Measurements from ENCODE around the gene DLG4.

GRCh38 chr17:7259555-7259889 lies 39.9 kb upstream of the DLG4 start:
- TF ChIP-seq, protein P1, sequence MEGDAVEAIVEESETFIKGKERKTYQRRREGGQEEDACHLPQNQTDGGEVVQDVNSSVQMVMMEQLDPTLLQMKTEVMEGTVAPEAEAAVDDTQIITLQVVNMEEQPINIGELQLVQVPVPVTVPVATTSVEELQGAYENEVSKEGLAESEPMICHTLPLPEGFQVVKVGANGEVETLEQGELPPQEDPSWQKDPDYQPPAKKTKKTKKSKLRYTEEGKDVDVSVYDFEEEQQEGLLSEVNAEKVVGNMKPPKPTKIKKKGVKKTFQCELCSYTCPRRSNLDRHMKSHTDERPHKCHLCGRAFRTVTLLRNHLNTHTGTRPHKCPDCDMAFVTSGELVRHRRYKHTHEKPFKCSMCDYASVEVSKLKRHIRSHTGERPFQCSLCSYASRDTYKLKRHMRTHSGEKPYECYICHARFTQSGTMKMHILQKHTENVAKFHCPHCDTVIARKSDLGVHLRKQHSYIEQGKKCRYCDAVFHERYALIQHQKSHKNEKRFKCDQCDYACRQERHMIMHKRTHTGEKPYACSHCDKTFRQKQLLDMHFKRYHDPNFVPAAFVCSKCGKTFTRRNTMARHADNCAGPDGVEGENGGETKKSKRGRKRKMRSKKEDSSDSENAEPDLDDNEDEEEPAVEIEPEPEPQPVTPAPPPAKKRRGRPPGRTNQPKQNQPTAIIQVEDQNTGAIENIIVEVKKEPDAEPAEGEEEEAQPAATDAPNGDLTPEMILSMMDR (IDR thresholded peaks at IDR 0.05), result no peak
- no peak for TF ChIP-seq POLR2A (IDR thresholded peaks at IDR 0.05)
